Measurements from ENCODE around the gene KRTAP3-3.

GRCh38 chr17:41012326-41013120, 18.6 kb upstream of the KRTAP3-3 start:
- no peak for TF ChIP-seq EZH2phosphoT487 (IDR thresholded peaks at IDR 0.05; ENCODE audit: low read depth, severe bottlenecking, unreplicated experiment)
- TF ChIP-seq EZH2 (IDR thresholded peaks at IDR 0.05; ENCODE audit: borderline replicate concordance), result no peak
- TF ChIP-seq CTCF (IDR thresholded peaks at IDR 0.05; ENCODE audit: poor library complexity), result no peak
